HepG2 (cell line): ENCODE measurements around the gene LRRIQ4. TPM values are rescaled to one million over a fixed set of nuclear protein-coding genes. Genes with fewer than 3 reads are reported as not detected.

Source experiments
- EED ChIP-seq: sonication (generic); formaldehyde crosslinking; IDR thresholded peaks from 2 replicates; pipeline ENCODE4 v1.5.0; 2020; ENCODE audit warnings: mild to moderate bottlenecking, missing genetic modification reagents
- HCFC1 ChIP-seq: fragments of 150-350 bp; IDR thresholded peaks from 2 replicates; pipeline ENCODE4 v1.6.1; 2014; ENCODE audit warnings: low read depth, low read length
- HNRNPUL1 ChIP-seq: fragments of 200-400 bp; formaldehyde crosslinking; IDR thresholded peaks from 2 replicates; pipeline ENCODE4 v1.6.1; 2017; ENCODE audit warnings: low read depth, mild to moderate bottlenecking, low read length, moderate library complexity
- JARID2 ChIP-seq: sonication (generic); formaldehyde crosslinking; IDR thresholded peaks from 2 replicates; pipeline ENCODE4 v1.8.1; 2023; ENCODE audit warnings: missing genetic modification reagents, inconsistent platforms; ENCODE audit not compliant: insufficient replicate concordance
- JDP2 ChIP-seq: sonication (generic); formaldehyde crosslinking; IDR thresholded peaks from 2 replicates; pipeline ENCODE4 v1.8.1; 2022; ENCODE audit warnings: missing genetic modification reagents, borderline replicate concordance
- MAFK ChIP-seq, 2 experiments: IDR thresholded peaks in 1 of 2; conservative IDR thresholded peaks in 1 of 2; 2 replicates each; pipeline ENCODE4 v1.6.1; 2011; ENCODE audit warnings: improper control_type of control experiment in 2 of 2, low read length in 2 of 2
- MYPOP ChIP-seq: sonication (generic); formaldehyde crosslinking; IDR thresholded peaks from 2 replicates; pipeline ENCODE4 v1.8.1; 2023; ENCODE audit warnings: mild to moderate bottlenecking, moderate library complexity, missing genetic modification reagents
- ZNF224 ChIP-seq: sonication (generic); formaldehyde crosslinking; IDR thresholded peaks from 2 replicates; pipeline ENCODE4 v1.5.0; 2020; ENCODE audit warnings: mild to moderate bottlenecking, missing genetic modification reagents
- ZNF253 ChIP-seq: sonication (generic); formaldehyde crosslinking; IDR thresholded peaks from 2 replicates; pipeline ENCODE4 v1.8.0; 2022; ENCODE audit warnings: mild to moderate bottlenecking, missing genetic modification reagents, borderline replicate concordance
- ZNF407 ChIP-seq: sonication (generic); formaldehyde crosslinking; IDR thresholded peaks from one replicate; pipeline ENCODE4 v1.5.1; 2020; ENCODE audit warnings: mild to moderate bottlenecking, missing genetic modification reagents; ENCODE audit errors: not compliant biosample characterization
- ZNF547 ChIP-seq: sonication (generic); formaldehyde crosslinking; IDR thresholded peaks from 2 replicates; pipeline ENCODE4 v1.5.1; 2020; ENCODE audit warnings: mild to moderate bottlenecking, missing genetic modification reagents
- polyA plus RNA-seq, 8 experiments: library from polyadenylated mRNA; depleted of rRNA in 3 of 8; stranded (reverse) in 7 of 8; unstranded in 1 of 8; fragments of >200 nt; fragmentation: Illumina TruSeq in 4 of 8; extraction: Trizol in 4 of 8; gene quantifications; 2 replicates each; pipeline versions ENCODE4 v1.2.1 to v1.2.3, GENCODE V29; 2011 to 2016; ENCODE audit warnings: low read depth in 4 of 8, missing spikeins in 1 of 8, mixed read lengths in 1 of 8; ENCODE audit not compliant: insufficient read depth in 1 of 8
- total RNA-seq, 5 experiments: library from RNA; depleted of rRNA; stranded (reverse); fragments of >200 nt; fragmentation: Illumina TruSeq; extraction: Trizol; gene quantifications; 2 replicates each; pipeline ENCODE4 v1.2.3, GENCODE V29; 2016; ENCODE audit warnings: low read depth in 1 of 5
- TF ChIP-seq, protein P1 (sequence below): sonication (generic); formaldehyde crosslinking; IDR thresholded peaks from 2 replicates; pipeline ENCODE4 v1.9.0; 2021; ENCODE audit warnings: mild to moderate bottlenecking, missing genetic modification reagents

The LRRIQ4 gene
- total and polyA plus RNA-seq, 2 of the 13 experiments (the other 11 are each of a cell fraction or from before 2014, with no cell fraction given): not detected

GRCh38 chr3:169772897-169773816 lies 39.5 kb upstream of the LRRIQ4 start, which contains the start of gene MYNN (continued):
- no peak for TF ChIP-seq HNRNPUL1
- TF ChIP-seq, protein P1, sequence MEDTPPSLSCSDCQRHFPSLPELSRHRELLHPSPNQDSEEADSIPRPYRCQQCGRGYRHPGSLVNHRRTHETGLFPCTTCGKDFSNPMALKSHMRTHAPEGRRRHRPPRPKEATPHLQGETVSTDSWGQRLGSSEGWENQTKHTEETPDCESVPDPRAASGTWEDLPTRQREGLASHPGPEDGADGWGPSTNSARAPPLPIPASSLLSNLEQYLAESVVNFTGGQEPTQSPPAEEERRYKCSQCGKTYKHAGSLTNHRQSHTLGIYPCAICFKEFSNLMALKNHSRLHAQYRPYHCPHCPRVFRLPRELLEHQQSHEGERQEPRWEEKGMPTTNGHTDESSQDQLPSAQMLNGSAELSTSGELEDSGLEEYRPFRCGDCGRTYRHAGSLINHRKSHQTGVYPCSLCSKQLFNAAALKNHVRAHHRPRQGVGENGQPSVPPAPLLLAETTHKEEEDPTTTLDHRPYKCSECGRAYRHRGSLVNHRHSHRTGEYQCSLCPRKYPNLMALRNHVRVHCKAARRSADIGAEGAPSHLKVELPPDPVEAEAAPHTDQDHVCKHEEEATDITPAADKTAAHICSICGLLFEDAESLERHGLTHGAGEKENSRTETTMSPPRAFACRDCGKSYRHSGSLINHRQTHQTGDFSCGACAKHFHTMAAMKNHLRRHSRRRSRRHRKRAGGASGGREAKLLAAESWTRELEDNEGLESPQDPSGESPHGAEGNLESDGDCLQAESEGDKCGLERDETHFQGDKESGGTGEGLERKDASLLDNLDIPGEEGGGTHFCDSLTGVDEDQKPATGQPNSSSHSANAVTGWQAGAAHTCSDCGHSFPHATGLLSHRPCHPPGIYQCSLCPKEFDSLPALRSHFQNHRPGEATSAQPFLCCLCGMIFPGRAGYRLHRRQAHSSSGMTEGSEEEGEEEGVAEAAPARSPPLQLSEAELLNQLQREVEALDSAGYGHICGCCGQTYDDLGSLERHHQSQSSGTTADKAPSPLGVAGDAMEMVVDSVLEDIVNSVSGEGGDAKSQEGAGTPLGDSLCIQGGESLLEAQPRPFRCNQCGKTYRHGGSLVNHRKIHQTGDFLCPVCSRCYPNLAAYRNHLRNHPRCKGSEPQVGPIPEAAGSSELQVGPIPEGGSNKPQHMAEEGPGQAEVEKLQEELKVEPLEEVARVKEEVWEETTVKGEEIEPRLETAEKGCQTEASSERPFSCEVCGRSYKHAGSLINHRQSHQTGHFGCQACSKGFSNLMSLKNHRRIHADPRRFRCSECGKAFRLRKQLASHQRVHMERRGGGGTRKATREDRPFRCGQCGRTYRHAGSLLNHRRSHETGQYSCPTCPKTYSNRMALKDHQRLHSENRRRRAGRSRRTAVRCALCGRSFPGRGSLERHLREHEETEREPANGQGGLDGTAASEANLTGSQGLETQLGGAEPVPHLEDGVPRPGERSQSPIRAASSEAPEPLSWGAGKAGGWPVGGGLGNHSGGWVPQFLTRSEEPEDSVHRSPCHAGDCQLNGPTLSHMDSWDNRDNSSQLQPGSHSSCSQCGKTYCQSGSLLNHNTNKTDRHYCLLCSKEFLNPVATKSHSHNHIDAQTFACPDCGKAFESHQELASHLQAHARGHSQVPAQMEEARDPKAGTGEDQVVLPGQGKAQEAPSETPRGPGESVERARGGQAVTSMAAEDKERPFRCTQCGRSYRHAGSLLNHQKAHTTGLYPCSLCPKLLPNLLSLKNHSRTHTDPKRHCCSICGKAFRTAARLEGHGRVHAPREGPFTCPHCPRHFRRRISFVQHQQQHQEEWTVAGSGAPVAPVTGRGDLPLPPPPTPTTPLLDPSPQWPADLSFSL (CRISPR knock-in tag): no peak
- TF ChIP-seq ZNF407: peak; percentile 77
- no peak for TF ChIP-seq JARID2 (CRISPR knock-in tag)
- TF ChIP-seq JDP2 (CRISPR knock-in tag): no peak
- TF ChIP-seq ZNF253 (CRISPR knock-in tag): no peak
- peak; percentile 37 for TF ChIP-seq MYPOP (CRISPR knock-in tag)
- TF ChIP-seq EED: peak; percentile 76; the same call in 1 of the 2 replicates
- 0 out of 2 replicates have a peak, but pooled peaks have one; percentile 24 for TF ChIP-seq ZNF224 (CRISPR knock-in tag)
- no peak for TF ChIP-seq HCFC1
- TF ChIP-seq ZNF547 (CRISPR knock-in tag): peak; percentile 89
- TF ChIP-seq MAFK (conservative IDR thresholded peaks at IDR 0.05 in 1 of 2, IDR thresholded peaks at IDR 0.05 in 1 of 2; ENCODE audit: low read length in 2 of 2): no peak
